HG03095 (cell line): ENCODE data around the gene CC2D1A.

Experiments used
- ATAC-seq: cut with Tn5 transposase; IDR thresholded peaks from one replicate; pipeline ENCODE4 v1.9.1; 2021; ENCODE audit warnings: moderate library complexity; ENCODE audit not compliant: unreplicated experiment

Gene CC2D1A

GRCh38 chr19:13934785-13935109 lies 28.7 kb downstream of the CC2D1A start:
- ATAC-seq: no peak

GRCh38 chr19:13935765-13936510 lies 29.9 kb downstream of the CC2D1A start:
- ATAC-seq: no peak

- ATAC-seq: no peak
These were observed 31.7 kb downstream of the CC2D1A start for GRCh38 chr19:13937479-13938300.

- no peak for ATAC-seq
These were observed 32.5 kb downstream of the CC2D1A start, which contains the start of gene PODNL1 for GRCh38 chr19:13938301-13939064. Gene PODNL1, minus strand, starts transcription at chr19:13938417. Its CDS starts 236 bp downstream, at chr19:13938181.

- no peak for ATAC-seq
These were observed 36.2 kb downstream of the CC2D1A start for GRCh38 chr19:13942023-13942684.

- ATAC-seq: no peak
These were observed 40.4 kb downstream of the CC2D1A start for GRCh38 chr19:13946414-13946813.

GRCh38 chr19:13951043-13951442 lies 45.0 kb downstream of the CC2D1A start:
- no peak for ATAC-seq

- no peak for ATAC-seq
These were observed 45.8 kb downstream of the CC2D1A start for GRCh38 chr19:13951799-13952153.

GRCh38 chr19:13952154-13952930 lies 46.3 kb downstream of the CC2D1A start, which contains the start of gene DCAF15:
Gene DCAF15, plus strand, starts transcription at chr19:13952509. Its CDS starts 4 bp downstream, at chr19:13952513.
- peak; percentile 97 for ATAC-seq

GRCh38 chr19:13952931-13953531 lies 47.0 kb downstream of the CC2D1A start:
- ATAC-seq: no peak

GRCh38 chr19:13954185-13954584 lies 48.2 kb downstream of the CC2D1A start:
- no peak for ATAC-seq

GRCh38 chr19:13955662-13956364 lies 49.8 kb downstream of the CC2D1A start:
- ATAC-seq: no peak

- ATAC-seq: no peak
These were observed 50.4 kb downstream of the CC2D1A start for GRCh38 chr19:13956365-13956744.

GRCh38 chr19:13957051-13957450 lies 51.0 kb downstream of the CC2D1A start:
- ATAC-seq: no peak

GRCh38 chr19:13958043-13958442 lies 52.0 kb downstream of the CC2D1A start:
- ATAC-seq: no peak

GRCh38 chr19:13959141-13959961 lies 53.4 kb downstream of the CC2D1A start:
- ATAC-seq: no peak

GRCh38 chr19:13959962-13960862 lies 54.2 kb downstream of the CC2D1A start:
- ATAC-seq: no peak
